ENCODE data around the gene GCLC. TPM values are rescaled to one million over a fixed set of nuclear protein-coding genes. Genes with fewer than 3 reads are reported as not detected.

Gene GCLC
- polyA plus RNA-seq, 1 donor (not counting 4 experiments of a cell fraction or from before 2014, with no cell fraction given): 73.2 TPM

DNA sequence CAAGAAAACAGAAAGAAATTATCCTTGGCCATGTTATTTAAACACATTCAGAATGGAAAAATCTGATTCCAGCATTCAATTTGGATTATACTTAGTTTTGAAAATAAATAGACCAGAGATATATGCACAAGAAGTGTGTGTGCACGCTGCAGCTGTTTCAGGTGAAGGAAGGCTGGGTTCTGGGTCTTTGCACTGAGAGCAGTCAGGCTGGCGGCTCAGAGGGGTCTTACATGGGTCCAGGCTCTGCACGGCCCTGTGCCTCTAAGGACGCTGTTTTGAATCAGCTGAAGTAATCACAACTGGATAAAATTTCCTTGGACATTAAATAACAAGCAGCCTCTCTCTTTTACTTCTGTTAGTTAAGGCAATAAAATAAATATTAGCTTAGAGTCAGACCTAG lies 31.8 kb downstream of the GCLC start:
- dilution Hi-C loops (cut with MboI; ENCODE audit: extremely low pct_ligation_motif_present, low sequenced_read_pairs): no loop called here
- H3K27me3 ChIP-seq (ENCODE audit: control insufficient read depth, extremely low read depth, insufficient read depth, low read length): no peaks in the 10 kb centered on the region
- no peak for TF ChIP-seq EZH2 (IDR thresholded peaks at IDR 0.05; ENCODE audit: low read length)
- TF ChIP-seq, protein P1, sequence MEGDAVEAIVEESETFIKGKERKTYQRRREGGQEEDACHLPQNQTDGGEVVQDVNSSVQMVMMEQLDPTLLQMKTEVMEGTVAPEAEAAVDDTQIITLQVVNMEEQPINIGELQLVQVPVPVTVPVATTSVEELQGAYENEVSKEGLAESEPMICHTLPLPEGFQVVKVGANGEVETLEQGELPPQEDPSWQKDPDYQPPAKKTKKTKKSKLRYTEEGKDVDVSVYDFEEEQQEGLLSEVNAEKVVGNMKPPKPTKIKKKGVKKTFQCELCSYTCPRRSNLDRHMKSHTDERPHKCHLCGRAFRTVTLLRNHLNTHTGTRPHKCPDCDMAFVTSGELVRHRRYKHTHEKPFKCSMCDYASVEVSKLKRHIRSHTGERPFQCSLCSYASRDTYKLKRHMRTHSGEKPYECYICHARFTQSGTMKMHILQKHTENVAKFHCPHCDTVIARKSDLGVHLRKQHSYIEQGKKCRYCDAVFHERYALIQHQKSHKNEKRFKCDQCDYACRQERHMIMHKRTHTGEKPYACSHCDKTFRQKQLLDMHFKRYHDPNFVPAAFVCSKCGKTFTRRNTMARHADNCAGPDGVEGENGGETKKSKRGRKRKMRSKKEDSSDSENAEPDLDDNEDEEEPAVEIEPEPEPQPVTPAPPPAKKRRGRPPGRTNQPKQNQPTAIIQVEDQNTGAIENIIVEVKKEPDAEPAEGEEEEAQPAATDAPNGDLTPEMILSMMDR (optimal IDR thresholded peaks at IDR 0.05 in 1 of 3, IDR thresholded peaks at IDR 0.05 in 1 of 3, conservative IDR thresholded peaks at IDR 0.05 in 1 of 3; ENCODE audit: extremely low read depth in 1 of 3, insufficient read depth in 2 of 3, low read length in 3 of 3): no peak
- H3K27ac ChIP-seq (ENCODE audit: control insufficient read depth, insufficient read depth, low read length): no peak overlapping the region
- H4K20me1 ChIP-seq (ENCODE audit: control insufficient read depth, extremely low read depth, insufficient read depth, low read length): no peaks in the 10 kb centered on the region
- no peak overlapping the region for H2AFZ ChIP-seq (ENCODE audit: control insufficient read depth, low read length)
- no peak overlapping the region for H3K4me2 ChIP-seq (ENCODE audit: control insufficient read depth, extremely low read depth, insufficient read depth, low read depth, low read length)
- H3K9me3 ChIP-seq (ENCODE audit: control insufficient read depth, low read depth, low read length): no peaks in the 10 kb centered on the region
- H3K9me1 ChIP-seq (ENCODE audit: control insufficient read depth, extremely low read depth, insufficient read depth, low read length): no peaks in the 10 kb centered on the region
- no peak overlapping the region for H3K9ac ChIP-seq (ENCODE audit: control insufficient read depth, extremely low read depth, insufficient read depth, low read length)
- H3K4me3 ChIP-seq (ENCODE audit: control insufficient read depth in 2 of 3, extremely low read depth in 1 of 3, insufficient read depth in 2 of 3, low read depth in 1 of 3, low read length in 3 of 3): no peak overlapping the region
- peaks cover 32 to 43% of the 10 kb centered on the region in 2 experiments for H3K36me3 ChIP-seq (ENCODE audit: control insufficient read depth in 2 of 2, extremely low read depth in 1 of 2, insufficient read depth in 2 of 2, low read length in 2 of 2)
- no peak for FAIRE-seq
- H3K4me1 ChIP-seq (ENCODE audit: control insufficient read depth, extremely low read depth, insufficient read depth, low read length): peaks cover 4% of the 10 kb centered on the region
- peaks cover 10% of the 10 kb centered on the region for H3K79me2 ChIP-seq (ENCODE audit: control insufficient read depth, insufficient read depth, low read length)
- no peak for DNase-seq (ENCODE audit: low read depth, low spot score)

DNA sequence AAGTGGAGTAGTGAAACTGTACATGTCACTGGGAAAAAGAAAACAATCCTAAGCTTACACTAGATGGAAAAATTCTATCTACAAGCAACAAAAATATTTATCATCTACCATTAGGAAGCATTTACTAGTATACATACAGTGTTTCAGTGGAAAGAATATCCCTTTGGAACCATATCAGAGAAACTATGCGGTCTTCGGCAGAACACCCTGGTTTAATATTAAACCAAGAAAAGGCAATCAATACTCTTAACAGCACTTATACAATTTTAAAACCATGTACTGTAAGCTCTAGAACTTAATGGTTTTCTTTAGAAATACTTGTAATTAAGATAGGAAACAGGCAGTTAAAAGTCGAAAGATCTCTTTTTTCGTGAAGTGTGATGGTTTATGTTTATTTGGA lies 32.3 kb downstream of the GCLC start:
- Histone ChIP-seq H3K36me3 (ENCODE audit: control insufficient read depth in 2 of 2, extremely low read depth in 1 of 2, insufficient read depth in 2 of 2, low read length in 2 of 2) (peaks cover 35 to 43% of the 10 kb centered on the region in 2 experiments), H3K4me1 (ENCODE audit: control insufficient read depth, extremely low read depth, insufficient read depth, low read length) (peaks cover 4% of the 10 kb centered on the region), H3K4me3 (ENCODE audit: control insufficient read depth in 2 of 3, extremely low read depth in 1 of 3, insufficient read depth in 2 of 3, low read depth in 1 of 3, low read length in 3 of 3) (no peak overlapping the region), H3K27me3 (ENCODE audit: control insufficient read depth, extremely low read depth, insufficient read depth, low read length) (no peaks in the 10 kb centered on the region), H3K9ac (ENCODE audit: control insufficient read depth, extremely low read depth, insufficient read depth, low read length) (no peak overlapping the region), H3K9me1 (ENCODE audit: control insufficient read depth, extremely low read depth, insufficient read depth, low read length) (no peaks in the 10 kb centered on the region), H4K20me1 (ENCODE audit: control insufficient read depth, extremely low read depth, insufficient read depth, low read length) (no peaks in the 10 kb centered on the region), H3K27ac (ENCODE audit: control insufficient read depth, insufficient read depth, low read length) (no peak overlapping the region), H2AFZ (ENCODE audit: control insufficient read depth, low read length) (no peak overlapping the region), H3K9me3 (ENCODE audit: control insufficient read depth, low read depth, low read length) (no peaks in the 10 kb centered on the region), H3K79me2 (ENCODE audit: control insufficient read depth, insufficient read depth, low read length) (peaks cover 10% of the 10 kb centered on the region), H3K4me2 (ENCODE audit: control insufficient read depth, extremely low read depth, insufficient read depth, low read depth, low read length) (no peak overlapping the region)
- dilution Hi-C loops (cut with MboI; ENCODE audit: extremely low pct_ligation_motif_present, low sequenced_read_pairs): no loop called here
- no peak for DNase-seq (ENCODE audit: low read depth, low spot score)
- TF ChIP-seq, protein P1 (optimal IDR thresholded peaks at IDR 0.05 in 1 of 3, IDR thresholded peaks at IDR 0.05 in 1 of 3, conservative IDR thresholded peaks at IDR 0.05 in 1 of 3; ENCODE audit: extremely low read depth in 1 of 3, insufficient read depth in 2 of 3, low read length in 3 of 3): no peak
- TF ChIP-seq EZH2 (IDR thresholded peaks at IDR 0.05; ENCODE audit: low read length): no peak
- FAIRE-seq: no peak
